ENCODE measurements around the gene RTEL1. TPM values are rescaled to one million over a fixed set of nuclear protein-coding genes. Genes with fewer than 3 reads are reported as not detected.

Gene RTEL1
- polyA plus RNA-seq, 1 of the 3 experiments (the other 2 are of a cell fraction) = 9.9 TPM

GRCh38 chr20:63687419-63688178 is 29.5 kb downstream of the RTEL1 start:
- Histone ChIP-seq H4K20me1 (ENCODE audit: insufficient read depth) (no peaks in the 10 kb centered on the region), H3K9me2 (no peaks in the 10 kb centered on the region), H3K27ac (ENCODE audit: low read depth in 2 of 2, low read length in 1 of 2) (no peak overlapping the region), H3K9ac (no peak overlapping the region), H3K27me3 (ENCODE audit: insufficient read depth) (no peaks in the 10 kb centered on the region), H3F3A (replicated peaks; ENCODE audit: insufficient read depth) (peaks cover 6% of the 10 kb centered on the region), H3K36me3 (replicated peaks in 1 of 2; ENCODE audit: control insufficient read depth in 1 of 2, insufficient read depth in 2 of 2, low read length in 1 of 2) (no peaks in the 10 kb centered on the region), H3K9me3 (no peaks in the 10 kb centered on the region), H3K4me2 (no peak overlapping the region), H3K4me3 (ENCODE audit: low read depth in 2 of 2, low read length in 1 of 2) (no peak overlapping the region), H3K79me2 (ENCODE audit: insufficient read depth) (no peaks in the 10 kb centered on the region), H2AFZ (ENCODE audit: low read depth) (no peak overlapping the region), H3K4me1 (ENCODE audit: control insufficient read depth in 1 of 2, insufficient read depth in 2 of 2, low read depth in 1 of 2, low read length in 1 of 2) (peaks cover 0 to 7% of the 10 kb centered on the region in 2 experiments; a peak in 2 of 4 replicates)
- ChIA-PET POLR2A (interaction anchor here (0.9 kb wide), 1 partner anchor 13 kb away, joined by 3 read pairs; no protein-coding TSS in a partner anchor), CTCF (interaction anchor here (1.2 to 1.5 kb wide), 2 partner anchors 10 to 150 kb away, joined by 3 read pairs; no protein-coding TSS in a partner anchor)
- no peak for DNase-seq
- TF ChIP-seq TCF12 (IDR thresholded peaks at IDR 0.05) (no peak), GATA2 (CRISPR knock-in tag; IDR thresholded peaks at IDR 0.05) (no peak), NRF1 (IDR thresholded peaks at IDR 0.05; ENCODE audit: low read depth, low read length) (no peak), RFX5 (IDR thresholded peaks at IDR 0.05; ENCODE audit: low read length) (no peak), IRF3 (IDR thresholded peaks at IDR 0.05; ENCODE audit: low read depth, low read length) (no peak)
- 86% methylated on average over 12 of the region's 29 CpGs for WGBS (ENCODE audit: low lambda C conversion rate)

GRCh38 chr20:63688228-63689045 is 30.3 kb downstream of the RTEL1 start:
- no peaks in the 10 kb centered on the region for H3K36me3 ChIP-seq (replicated peaks in 1 of 2; ENCODE audit: control insufficient read depth in 1 of 2, insufficient read depth in 2 of 2, low read length in 1 of 2)
- no peak overlapping the region for H3K4me3 ChIP-seq (ENCODE audit: low read depth in 2 of 2, low read length in 1 of 2)
- no peak overlapping the region for H3K4me2 ChIP-seq
- no peaks in the 10 kb centered on the region for H4K20me1 ChIP-seq (ENCODE audit: insufficient read depth)
- H3F3A ChIP-seq (replicated peaks; ENCODE audit: insufficient read depth) = no peaks in the 10 kb centered on the region
- CTCF ChIA-PET = no interaction called here
- H3K79me2 ChIP-seq (ENCODE audit: insufficient read depth) = no peaks in the 10 kb centered on the region
- no peak overlapping the region for H2AFZ ChIP-seq (ENCODE audit: low read depth)
- no peaks in the 10 kb centered on the region for H3K9me2 ChIP-seq
- H3K9me3 ChIP-seq = no peaks in the 10 kb centered on the region
- no peak overlapping the region for H3K9ac ChIP-seq
- POLR2A ChIA-PET = interaction anchor here (0.9 kb wide), 1 partner anchor 14 kb away, joined by 3 read pairs; no protein-coding TSS in a partner anchor
- 91% methylated on average over 14 of the region's 31 CpGs for WGBS (ENCODE audit: low lambda C conversion rate)
- H3K27me3 ChIP-seq (ENCODE audit: insufficient read depth) = no peaks in the 10 kb centered on the region
- H3K4me1 ChIP-seq (ENCODE audit: control insufficient read depth in 1 of 2, insufficient read depth in 2 of 2, low read depth in 1 of 2, low read length in 1 of 2) = no peaks in the 10 kb centered on the region
- no peak overlapping the region for H3K27ac ChIP-seq (ENCODE audit: low read depth in 2 of 2, low read length in 1 of 2)
- TF ChIP-seq CTCF (IDR thresholded peaks at IDR 0.05) (no peak), GATA2 (CRISPR knock-in tag; IDR thresholded peaks at IDR 0.05) (no peak), EP300 (IDR thresholded peaks at IDR 0.05; ENCODE audit: borderline replicate concordance in 1 of 2, low read depth in 1 of 2, low read length in 1 of 2) (no peak), YY1 (IDR thresholded peaks at IDR 0.05; ENCODE audit: low read depth) (no peak), MAX (IDR thresholded peaks at IDR 0.05; ENCODE audit: low read depth) (no peak), TEAD4 (IDR thresholded peaks at IDR 0.05; ENCODE audit: borderline replicate concordance, insufficient read depth) (no peak), IRF3 (IDR thresholded peaks at IDR 0.05; ENCODE audit: low read depth, low read length) (no peak), RFX5 (IDR thresholded peaks at IDR 0.05; ENCODE audit: low read length) (no peak), NRF1 (IDR thresholded peaks at IDR 0.05; ENCODE audit: low read depth, low read length) (no peak), EZH2phosphoT487 (IDR thresholded peaks at IDR 0.05; ENCODE audit: borderline replicate concordance, low read depth) (no peak)
- DNase-seq = no peak

Measured in SK-N-SH (cell line).